ENCODE results near the gene GTPBP1. TPM values are rescaled to one million over a fixed set of nuclear protein-coding genes. Genes with fewer than 3 reads are reported as not detected.

Gene GTPBP1
- total RNA-seq, 1 experiment from 2014 or later = 94.7 TPM

GRCh38 chr22:38782402-38783094, 76.8 kb downstream of the GTPBP1 start:
- H3K4me3 ChIP-seq = no peak overlapping the region
- intact Hi-C loops (cut with micrococcal nuclease; ENCODE audit: unreplicated experiment) = no loop called here
- POLR2A ChIA-PET (ENCODE audit: unreplicated experiment) = no interaction called here
- no peak for TF ChIP-seq CTCF (conservative IDR thresholded peaks at IDR 0.05)
- TF ChIP-seq EZH2 (IDR thresholded peaks at IDR 0.05; ENCODE audit: low read depth) = no peak
- no TSS peak for BruUV-seq (replicated peaks)
- H3K4me2 ChIP-seq = no peak overlapping the region
- no peaks in the 10 kb centered on the region for H3K9me3 ChIP-seq (ENCODE audit: insufficient read depth, low read depth)
- no peaks in the 10 kb centered on the region; the same call in 1 of the 2 replicates for H4K20me1 ChIP-seq (ENCODE audit: insufficient read depth)
- H3K27me3 ChIP-seq (ENCODE audit: insufficient read depth, low read depth) = no peaks in the 10 kb centered on the region
- H3K4me1 ChIP-seq (replicated peaks; ENCODE audit: insufficient read depth) = no peaks in the 10 kb centered on the region
- no peak for DNase-seq
- H3K79me2 ChIP-seq (ENCODE audit: low read depth) = no peaks in the 10 kb centered on the region
- no peaks in the 10 kb centered on the region for H3F3A ChIP-seq (ENCODE audit: insufficient read depth, low read depth)
- H2AFZ ChIP-seq = no peak overlapping the region
- CTCF ChIA-PET = interaction anchor here (0.6 to 1.3 kb wide), 2 partner anchors 14 to 597 kb away, joined by 3 to 5 read pairs; no protein-coding TSS in a partner anchor
- no peaks in the 10 kb centered on the region for H3K9me2 ChIP-seq (ENCODE audit: insufficient read depth)
- H3K27ac ChIP-seq = no peak overlapping the region
- H3K36me3 ChIP-seq (ENCODE audit: low read depth) = no peaks in the 10 kb centered on the region

Other genes with a start within 250 kb of the GTPBP1 start
- gene KDELR3, start 237.8 kb upstream of the GTPBP1 start, total RNA-seq (2021) = 15.5 and 18.9 TPM in 2 replicates
- gene DDX17, start 199.6 kb upstream of the GTPBP1 start, total RNA-seq (2021) = 511 and 648 TPM in 2 replicates
- gene DMC1, start 135.8 kb upstream of the GTPBP1 start, total RNA-seq (2021) = 5.6 and 6.3 TPM in 2 replicates
- gene FAM227A, start 49.6 kb upstream of the GTPBP1 start, total RNA-seq (2021) = 8.8 and 9.8 TPM in 2 replicates
- gene CBY1, start 49.3 kb upstream of the GTPBP1 start, total RNA-seq (2021) = 58.9 and 61.8 TPM in 2 replicates
- 106 and 120 TPM in 2 replicates for gene TOMM22, start 24.0 kb upstream of the GTPBP1 start, total RNA-seq (2021)
- 102 and 110 TPM in 2 replicates for gene JOSD1, start 5.0 kb upstream of the GTPBP1 start, total RNA-seq (2021)
- 169 and 220 TPM in 2 replicates for gene SUN2, start 50.1 kb downstream of the GTPBP1 start, total RNA-seq (2021)
- gene DNAL4, start 88.2 kb downstream of the GTPBP1 start, total RNA-seq (2021) = 50.3 and 53.0 TPM in 2 replicates
- gene NPTXR, start 138.1 kb downstream of the GTPBP1 start, total RNA-seq (2021) = 14.7 and 23.8 TPM in 2 replicates
- 131 and 136 TPM in 2 replicates for gene CBX6, start 166.3 kb downstream of the GTPBP1 start, total RNA-seq (2021)

Data from PC-9 (cell line).